HG02981 (cell line): ENCODE data around the gene FAM83E.
"Not testable (repeated sequence)": the region's sequence is repeated elsewhere in the genome, so short reads cannot be mapped to it uniquely, and the experiment has no call there.

Experiments used
- ATAC-seq: cut with Tn5 transposase; IDR thresholded peaks from one replicate; pipeline ENCODE4 v1.9.1; 2021; ENCODE audit warnings: mild to moderate bottlenecking, moderate library complexity; ENCODE audit not compliant: unreplicated experiment

FAM83E gene

DNA sequence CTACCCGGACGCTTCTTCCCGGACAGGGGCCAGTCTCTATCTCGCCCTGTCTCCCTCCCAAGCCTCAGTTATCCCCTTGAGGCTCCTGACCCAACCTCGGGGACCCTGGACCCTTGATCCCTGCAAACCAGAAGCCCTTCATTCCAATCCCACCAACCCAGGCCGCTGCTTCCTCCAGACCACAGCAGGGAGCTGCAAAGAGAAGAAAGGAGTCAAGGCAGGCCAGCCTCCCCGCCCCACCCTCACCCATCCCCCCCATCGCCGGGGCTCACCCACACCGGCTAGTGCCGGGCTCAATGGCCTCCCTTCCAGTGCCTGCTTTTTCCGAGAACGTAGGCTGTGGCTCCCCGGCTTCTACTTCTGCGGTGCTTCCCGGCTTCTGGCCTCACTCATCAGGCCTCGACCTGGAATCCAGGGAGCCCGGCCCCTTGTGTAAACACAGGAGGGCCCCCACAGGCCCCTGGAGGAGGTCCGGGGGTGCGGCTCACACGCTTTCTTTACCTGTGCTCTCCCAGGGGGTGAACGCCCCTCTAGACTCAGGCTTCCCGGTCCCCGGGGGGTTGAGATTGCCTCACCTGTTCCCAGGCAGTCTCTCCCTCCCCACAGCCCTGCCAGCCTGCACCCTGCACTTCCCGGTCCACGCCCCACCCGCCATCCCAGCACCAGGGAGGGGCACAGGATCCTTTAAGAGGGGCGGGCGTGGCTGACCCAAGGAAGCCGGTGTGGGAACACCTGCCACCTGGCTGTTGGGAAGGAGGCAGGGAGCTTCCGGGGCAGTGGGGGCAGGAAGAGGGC, at the start of gene FAM83E:
Gene FAM83E (minus strand): TSS at position 641 of the 795 bp plus-strand sequence. CDS start 1,704 bp downstream, outside the sequence.
- ATAC-seq: no peak

- ATAC-seq: no peak
Observed at GRCh38 chr19:48664476-48664875, 49.6 kb upstream of the FAM83E start.

- ATAC-seq: no peak
Observed at GRCh38 chr19:48663667-48664066, 48.8 kb upstream of the FAM83E start.

DNA sequence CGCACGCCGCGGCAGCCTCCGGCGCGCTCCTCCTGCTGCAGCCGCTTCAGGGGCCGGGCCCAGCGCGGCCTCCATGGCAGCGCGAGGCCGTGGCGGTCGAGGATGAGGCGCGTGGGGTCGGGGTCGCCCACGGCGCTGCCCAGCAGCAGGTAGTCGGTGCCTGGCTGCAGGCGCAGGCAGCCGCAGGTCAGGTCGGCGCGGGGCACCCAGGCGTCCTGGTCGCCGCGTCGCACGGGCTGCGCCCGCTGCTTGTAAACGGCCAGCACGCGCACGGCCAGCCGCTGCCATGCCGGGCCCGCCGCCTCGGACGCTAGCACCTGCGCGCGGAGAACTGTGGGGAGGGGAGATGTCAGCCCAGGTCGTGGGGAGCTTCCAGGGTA, 46.8 kb upstream of the FAM83E start:
- ATAC-seq: no peak

DNA sequence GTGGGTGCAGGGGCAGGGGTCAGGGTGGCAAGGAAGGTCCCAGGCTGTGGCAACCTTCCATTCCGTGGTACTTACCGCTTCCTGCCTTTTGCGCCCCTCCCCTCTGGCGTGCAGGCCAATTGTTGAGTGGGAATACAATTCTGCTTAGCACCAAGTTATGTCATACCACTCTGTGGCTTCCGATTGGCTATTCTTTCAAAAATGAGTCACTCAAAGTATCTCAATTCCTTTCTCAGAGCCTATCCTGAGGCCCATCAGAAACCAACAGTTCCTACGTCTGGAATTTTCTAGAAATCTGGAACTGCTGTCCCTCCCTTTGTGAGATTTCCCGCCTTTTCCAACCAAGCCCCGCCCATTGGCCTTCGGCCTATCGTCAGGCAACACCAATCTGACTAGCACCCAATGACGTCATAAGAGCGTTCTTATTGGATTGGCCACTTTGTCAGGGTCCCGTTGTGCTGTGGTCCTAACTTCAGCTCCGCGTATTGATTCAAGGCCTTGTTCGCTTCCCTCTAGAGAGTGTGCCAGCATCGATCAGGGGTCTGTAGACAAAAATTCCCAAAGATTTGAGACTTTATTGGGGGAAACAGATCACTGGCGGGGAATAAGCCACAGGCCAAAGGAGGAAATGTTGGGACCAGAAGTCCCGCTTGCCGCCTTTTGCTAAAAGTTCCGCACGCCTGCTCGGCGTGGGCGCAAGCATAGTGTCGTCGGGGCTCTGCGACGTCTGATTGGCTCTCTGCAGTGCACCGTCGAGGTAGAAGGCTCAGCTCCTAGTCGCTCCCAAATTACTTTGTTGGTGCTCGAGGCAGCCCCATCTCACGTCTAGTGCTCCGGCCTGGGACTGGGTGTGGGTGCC, 46.2 kb upstream of the FAM83E start:
- peak; percentile 91 for ATAC-seq

- ATAC-seq: no peak
Observed at GRCh38 chr19:48659768-48660167, 44.9 kb upstream of the FAM83E start.

DNA sequence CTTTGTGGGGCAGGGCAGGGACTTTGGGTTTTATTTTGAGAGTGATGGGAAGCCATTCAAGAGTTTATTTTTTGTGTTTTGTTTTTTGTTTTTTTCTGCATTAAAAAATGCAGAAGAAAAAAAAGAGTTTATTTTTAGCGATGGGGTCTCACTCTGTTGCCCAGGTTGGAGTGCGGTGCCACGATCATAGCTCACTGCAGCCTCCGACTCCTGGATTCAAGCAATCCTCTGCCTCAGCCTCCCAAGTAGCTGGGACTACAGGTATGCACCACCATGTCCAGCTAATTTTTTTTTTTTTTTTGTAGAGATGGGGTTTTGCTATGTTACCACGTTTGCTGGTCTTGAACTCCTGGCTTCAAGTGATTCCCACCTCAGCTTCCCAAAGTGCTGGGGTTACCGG, 43.6 kb upstream of the FAM83E start:
- no peak for ATAC-seq

DNA sequence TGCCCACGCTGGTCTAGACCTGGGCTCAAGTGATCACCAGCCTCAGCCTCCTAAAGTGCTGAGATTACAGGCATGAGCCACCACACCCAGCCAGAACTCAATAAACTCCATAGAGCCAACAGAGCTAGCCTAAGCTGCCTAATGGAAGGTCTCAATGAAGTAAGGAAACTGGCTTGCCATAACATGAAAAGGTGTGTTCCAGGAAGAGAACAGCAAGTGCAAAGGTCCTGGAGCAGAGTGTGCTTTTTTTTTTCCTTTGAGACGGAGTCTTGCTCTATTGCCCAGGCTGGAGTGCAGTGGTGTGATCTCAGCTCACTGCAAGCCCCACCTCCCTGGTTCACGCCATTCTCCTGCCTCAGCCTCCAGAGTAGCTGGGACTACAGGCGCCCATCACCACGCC, 43.0 kb upstream of the FAM83E start:
- not testable (repeated sequence) for ATAC-seq

DNA sequence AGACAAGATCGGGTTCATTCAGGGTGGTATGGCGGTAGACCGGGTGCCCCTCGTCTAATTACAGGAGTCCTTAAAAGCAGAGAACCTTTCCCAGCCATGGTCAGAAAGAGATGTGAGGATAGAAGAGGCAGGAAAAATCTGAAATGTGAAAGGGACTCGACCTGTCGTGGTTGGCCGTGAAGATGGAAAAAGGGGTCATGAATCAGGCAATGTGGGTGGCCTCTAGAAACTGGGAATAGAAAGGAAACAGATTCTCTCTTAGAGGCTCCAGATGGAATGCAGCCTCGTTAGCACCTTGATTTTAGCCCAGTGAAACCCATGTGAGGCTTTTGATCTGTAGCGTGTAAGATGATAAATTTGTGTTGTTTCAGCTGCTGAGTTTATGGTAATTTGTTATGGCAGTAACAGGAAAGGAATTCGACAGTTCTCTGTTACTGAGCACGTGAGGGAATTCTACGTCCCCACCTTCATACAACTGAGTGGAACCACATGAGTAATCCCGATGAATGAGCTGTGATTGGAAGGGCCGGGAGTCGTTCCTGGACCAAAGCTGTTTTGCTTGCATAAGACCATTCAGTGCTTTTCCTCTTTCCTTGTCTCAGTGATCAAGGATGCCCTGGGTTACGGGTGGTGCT, 42.1 kb upstream of the FAM83E start:
- ATAC-seq: no peak

GRCh38 chr19:48654299-48655059, 39.6 kb upstream of the FAM83E start:
- ATAC-seq: no peak

- ATAC-seq: no peak
Observed at GRCh38 chr19:48651683-48652048, 36.8 kb upstream of the FAM83E start.

GRCh38 chr19:48650974-48651682, 36.3 kb upstream of the FAM83E start:
- ATAC-seq: no peak

DNA sequence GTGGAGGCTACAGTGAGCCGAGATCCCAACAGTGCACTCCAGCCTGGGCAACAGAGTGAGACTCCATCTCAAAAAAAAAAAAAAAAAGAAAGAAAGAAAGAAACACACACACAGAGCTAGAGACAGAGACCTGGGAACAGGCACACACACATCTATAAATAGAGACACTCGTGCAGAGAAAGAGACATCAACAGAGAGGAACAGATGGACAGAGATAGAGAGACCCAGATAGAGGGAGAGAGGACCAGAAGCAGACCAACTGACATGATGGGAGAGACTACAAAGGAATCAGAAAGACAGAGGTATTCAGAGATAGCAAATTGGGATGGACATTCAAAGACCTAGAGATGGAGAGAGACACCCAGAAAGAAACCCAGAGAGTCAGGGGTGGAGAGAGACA, 33.3 kb upstream of the FAM83E start:
- ATAC-seq: no peak

DNA sequence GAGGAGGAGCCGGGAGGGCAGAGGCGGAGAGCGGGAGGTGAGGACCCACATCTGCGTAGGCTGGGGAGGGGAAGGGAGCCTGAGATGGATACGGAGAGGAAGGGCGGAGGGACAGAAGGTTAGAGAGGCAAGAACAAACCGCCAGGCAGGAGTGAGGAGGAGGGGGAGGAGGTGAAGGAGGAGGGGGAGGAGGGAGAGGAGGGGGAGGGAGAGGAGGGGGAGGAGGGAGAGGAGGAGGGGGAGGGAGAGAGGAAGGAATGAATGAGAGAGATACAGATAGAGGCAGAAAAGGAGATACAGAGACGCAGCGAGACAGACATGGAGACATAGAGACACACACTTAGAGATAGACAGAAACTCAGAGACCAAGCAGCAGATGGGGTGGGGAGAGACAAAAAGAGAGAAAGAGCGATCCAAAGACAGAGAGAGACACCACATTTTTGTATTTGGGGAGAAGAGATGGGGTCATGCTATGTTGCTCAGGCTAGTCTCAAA, 31.9 kb upstream of the FAM83E start:
- ATAC-seq: no peak

DNA sequence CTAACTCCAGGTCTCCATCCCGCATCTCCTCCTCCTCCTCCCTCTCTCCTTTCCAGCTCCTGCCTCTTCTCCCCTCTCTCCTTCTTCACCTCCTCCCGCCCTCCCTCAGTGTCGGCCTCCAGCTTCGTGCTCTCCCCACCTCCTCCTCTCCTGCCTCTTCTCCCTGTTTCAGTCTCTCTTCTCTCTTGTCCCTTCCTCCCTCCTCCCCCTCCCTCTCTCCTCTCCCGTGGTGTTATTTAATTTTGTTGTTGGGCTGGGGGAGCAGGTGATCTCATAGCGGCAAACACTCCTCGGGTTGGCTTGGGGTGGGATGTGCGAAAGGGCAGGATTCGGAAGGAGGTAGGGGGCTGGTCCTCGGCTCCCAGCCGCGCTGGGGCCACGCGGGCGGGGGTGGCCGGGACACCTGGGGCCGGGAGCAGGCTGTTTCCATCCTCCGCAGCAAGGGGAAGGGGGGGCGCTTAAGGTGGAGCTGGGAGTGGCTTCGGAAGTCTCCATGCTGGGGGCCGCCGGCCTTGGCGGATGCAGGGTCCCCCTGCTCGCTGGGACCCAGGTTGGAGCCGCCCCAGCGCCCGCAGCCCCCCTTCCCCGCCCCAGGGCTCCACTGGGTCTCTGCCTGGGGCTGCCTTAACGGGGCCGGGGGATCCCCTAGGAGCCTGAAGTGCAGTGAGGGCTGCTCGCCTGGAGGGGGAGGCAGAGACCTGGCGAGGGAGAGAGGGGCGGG, 31.3 kb upstream of the FAM83E start, which contains the start of gene CA11:
Gene CA11 (minus strand): TSS at position 187 of the 721 bp plus-strand sequence. CDS start 555 bp downstream, outside the sequence.
- ATAC-seq: peak; percentile 76

- ATAC-seq: no peak
Observed at GRCh38 chr19:48645620-48646000, 30.7 kb upstream of the FAM83E start.

DNA sequence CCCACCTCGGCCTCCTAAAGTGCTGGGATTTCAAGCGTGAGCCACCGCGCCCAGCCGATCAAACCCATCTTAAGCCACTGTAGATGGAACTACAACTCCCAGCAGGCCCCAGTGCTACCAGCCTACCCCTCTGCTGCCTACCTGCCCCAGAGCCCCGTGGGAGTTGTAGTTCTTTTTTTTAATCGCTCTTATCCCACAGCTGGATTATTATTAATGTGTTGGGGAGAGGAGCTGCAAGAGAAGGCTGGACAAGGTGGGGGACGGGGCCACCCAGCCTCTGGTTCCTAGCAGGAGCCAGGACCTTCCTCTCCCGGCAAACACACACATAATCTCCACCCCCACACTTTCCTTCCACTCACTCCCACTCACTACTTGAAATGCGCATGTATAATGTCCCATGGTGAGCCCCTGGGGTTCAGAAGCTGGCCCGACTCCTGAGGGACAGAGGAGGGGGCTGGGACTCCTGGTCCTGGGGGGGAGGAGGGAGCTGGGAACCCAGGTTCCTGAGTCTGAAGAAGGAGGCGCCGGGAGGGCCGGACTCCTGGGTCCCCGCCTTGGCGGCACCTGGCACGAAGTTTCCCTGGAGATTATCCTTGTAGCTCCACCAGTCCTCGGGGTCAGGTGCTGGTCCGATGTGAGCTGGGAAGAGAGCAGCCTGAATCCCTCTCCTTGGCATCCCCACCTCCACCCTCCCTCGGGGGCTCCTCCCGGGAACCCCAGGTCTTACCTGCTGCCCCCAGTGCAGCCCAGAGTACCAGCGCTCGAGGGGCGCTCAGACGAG, 30.2 kb upstream of the FAM83E start:
- ATAC-seq: no peak

GRCh38 chr19:48644355-48644754, 29.5 kb upstream of the FAM83E start:
- no peak for ATAC-seq

DNA sequence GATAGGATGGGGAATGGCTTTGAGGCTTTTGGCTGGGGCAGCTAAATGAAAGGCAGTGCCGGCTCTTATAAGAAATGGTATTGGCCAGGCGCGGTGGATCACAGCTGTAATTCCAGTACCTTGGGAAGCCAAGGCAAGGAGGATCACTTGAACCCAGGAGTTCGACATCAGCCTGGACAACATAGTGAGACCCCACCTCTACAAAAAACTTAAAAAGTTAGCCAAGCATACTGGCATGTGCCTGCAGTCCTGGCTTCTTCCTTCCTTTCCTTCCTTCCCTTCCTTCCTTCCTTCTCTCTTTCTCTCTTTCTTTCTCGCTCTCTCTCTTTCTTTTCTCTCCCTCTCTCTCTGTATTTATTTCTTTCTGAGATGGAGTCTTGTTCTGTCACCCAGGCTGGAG, 28.0 kb upstream of the FAM83E start:
- no peak for ATAC-seq
